Measurements from ENCODE around the gene HIVEP3. TPM values are rescaled to one million over a fixed set of nuclear protein-coding genes. Genes with fewer than 3 reads are reported as not detected.

The HIVEP3 gene
- polyA plus RNA-seq, 4 donors, result 0.67 to 3.8 (median 1.8) TPM

DNA sequence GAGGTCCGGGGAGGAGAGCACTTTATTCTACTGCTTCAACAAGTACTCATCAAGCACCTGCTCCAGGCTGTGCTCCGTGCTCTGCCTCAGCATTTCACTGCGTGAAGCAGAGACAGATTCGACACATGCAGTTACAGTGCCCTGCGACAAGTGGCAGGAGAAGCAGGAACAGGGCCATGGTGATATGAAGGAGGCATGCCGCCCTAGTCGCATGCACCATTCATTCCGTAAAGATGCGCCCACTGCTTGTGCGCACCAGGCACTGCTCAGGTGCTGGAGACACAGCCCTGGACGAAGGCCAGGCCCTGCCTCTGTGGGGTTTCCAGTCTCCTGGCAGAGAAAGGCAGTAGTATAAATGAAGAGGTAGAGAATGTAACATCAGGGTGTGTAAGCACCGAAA is 206.6 kb downstream of the HIVEP3 start:
- H3K9me3 ChIP-seq (ENCODE audit: control insufficient read depth in 2 of 2, insufficient read depth in 1 of 2, low read depth in 1 of 2, low read length in 1 of 2), result no peaks in the 10 kb centered on the region
- 92 to 95% (median 94%) methylated on average over 12 of the region's 12 CpGs for WGBS, 3 donors
- H3K27me3 ChIP-seq (ENCODE audit: control insufficient read depth in 3 of 3, insufficient read depth in 3 of 3, low read length in 3 of 3), result peaks cover 0 to 2% (median 0%) of the 10 kb centered on the region in 3 donors
- no peak for DNase-seq
- no peaks in the 10 kb centered on the region for H3K36me3 ChIP-seq (ENCODE audit: control insufficient read depth in 3 of 3, insufficient read depth in 2 of 3, low read depth in 1 of 3, low read length in 3 of 3)
- no peaks in the 10 kb centered on the region for H3K4me1 ChIP-seq (ENCODE audit: control insufficient read depth in 3 of 3, insufficient read depth in 2 of 3, low read depth in 1 of 3, low read length in 2 of 3)
- no peak overlapping the region for H3K27ac ChIP-seq (ENCODE audit: low read depth in 1 of 3, low read length in 2 of 3)
- no peak overlapping the region for H3K4me3 ChIP-seq (ENCODE audit: low read depth in 1 of 3, low read length in 3 of 3)
- no peak for FAIRE-seq

DNA sequence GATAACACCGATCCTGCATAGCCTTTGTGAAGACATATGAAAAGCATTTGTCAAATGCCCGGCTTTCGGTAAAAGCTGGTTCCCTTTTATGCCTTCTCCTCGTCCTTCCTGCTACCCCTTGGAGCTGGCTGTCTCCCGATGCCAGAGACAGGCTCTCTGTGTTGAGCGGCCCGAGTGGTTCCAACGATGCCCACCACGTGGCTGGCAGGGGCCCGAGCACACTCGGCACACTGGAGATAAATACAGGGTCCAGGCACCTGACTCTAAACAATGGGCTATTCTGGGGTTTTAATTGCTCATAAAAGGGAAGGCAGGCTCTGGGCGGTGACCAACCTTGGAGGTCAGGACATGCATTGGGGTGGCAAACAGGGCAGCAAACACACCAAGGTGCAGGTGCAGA is 207.1 kb downstream of the HIVEP3 start:
- no peak for FAIRE-seq
- no peaks in the 10 kb centered on the region for H3K36me3 ChIP-seq (ENCODE audit: control insufficient read depth in 3 of 3, insufficient read depth in 2 of 3, low read depth in 1 of 3, low read length in 3 of 3)
- H3K9me3 ChIP-seq (ENCODE audit: control insufficient read depth in 2 of 2, insufficient read depth in 1 of 2, low read depth in 1 of 2, low read length in 1 of 2), result no peaks in the 10 kb centered on the region
- 69 to 92% (median 82%) methylated on average over 12 of the region's 12 CpGs for WGBS, 3 donors
- no peak overlapping the region for H3K4me3 ChIP-seq (ENCODE audit: low read depth in 1 of 3, low read length in 3 of 3)
- H3K4me1 ChIP-seq (ENCODE audit: control insufficient read depth in 3 of 3, insufficient read depth in 2 of 3, low read depth in 1 of 3, low read length in 2 of 3), result no peaks in the 10 kb centered on the region
- peaks cover 0 to 2% (median 0%) of the 10 kb centered on the region in 3 donors for H3K27me3 ChIP-seq (ENCODE audit: control insufficient read depth in 3 of 3, insufficient read depth in 3 of 3, low read length in 3 of 3)
- DNase-seq, result no peak
- H3K27ac ChIP-seq (ENCODE audit: low read depth in 1 of 3, low read length in 2 of 3), result no peak overlapping the region

DNA sequence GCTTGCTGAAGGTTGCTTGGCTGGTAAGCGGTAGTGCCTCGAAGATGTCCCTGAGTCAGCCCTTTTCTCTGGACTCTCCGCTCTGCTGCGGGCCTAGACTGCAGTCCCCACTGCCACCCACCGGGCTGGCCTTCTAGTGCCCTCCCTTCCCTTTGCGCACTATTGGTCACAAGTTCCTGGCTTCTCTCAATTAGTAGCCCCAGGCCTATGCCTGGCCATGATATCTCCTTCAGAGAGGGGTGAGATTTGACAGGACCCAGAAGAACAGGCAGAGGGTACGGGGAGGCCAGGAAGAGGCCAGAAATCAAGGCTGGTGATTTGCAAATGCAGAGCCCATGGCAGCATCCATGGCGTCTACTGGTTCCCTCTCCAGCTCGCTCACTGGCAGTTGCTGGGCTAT is 207.7 kb downstream of the HIVEP3 start:
- DNase-seq (no peak), FAIRE-seq (no peak)
- Histone ChIP-seq H3K9me3 (ENCODE audit: control insufficient read depth in 2 of 2, insufficient read depth in 1 of 2, low read depth in 1 of 2, low read length in 1 of 2) (no peaks in the 10 kb centered on the region), H3K4me1 (ENCODE audit: control insufficient read depth in 3 of 3, insufficient read depth in 2 of 3, low read depth in 1 of 3, low read length in 2 of 3) (no peaks in the 10 kb centered on the region), H3K27me3 (ENCODE audit: control insufficient read depth in 3 of 3, insufficient read depth in 3 of 3, low read length in 3 of 3) (peaks cover 0 to 2% (median 0%) of the 10 kb centered on the region in 3 donors), H3K27ac (ENCODE audit: low read depth in 1 of 3, low read length in 2 of 3) (no peak overlapping the region), H3K36me3 (ENCODE audit: control insufficient read depth in 3 of 3, insufficient read depth in 2 of 3, low read depth in 1 of 3, low read length in 3 of 3) (no peaks in the 10 kb centered on the region), H3K4me3 (ENCODE audit: low read depth in 1 of 3, low read length in 3 of 3) (no peak overlapping the region)
- 84 to 94% (median 93%) methylated on average over 8 to 9 of the region's 9 CpGs for WGBS, 3 donors

DNA sequence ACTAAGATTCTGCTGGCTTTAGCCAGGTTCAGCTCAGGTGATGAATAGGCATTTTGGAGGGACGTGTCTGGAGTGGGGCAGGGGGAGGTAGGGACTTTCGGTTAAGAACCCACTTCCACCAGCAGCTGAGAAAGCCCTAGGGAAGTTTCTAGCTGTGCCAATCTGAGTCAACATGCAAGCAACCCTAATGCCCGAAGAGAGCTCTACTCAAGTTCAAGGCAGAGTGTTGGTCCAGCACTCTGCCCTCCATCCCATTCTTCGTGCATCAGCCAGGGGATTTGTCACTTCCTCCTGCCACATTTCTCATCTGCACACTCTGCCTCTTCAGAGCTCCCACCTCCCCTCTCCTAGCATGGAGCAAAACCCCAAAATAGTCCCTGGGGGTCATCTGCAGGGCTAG is 208.8 kb downstream of the HIVEP3 start:
- WGBS, 3 donors, result 59 to 76% (median 70%) methylated on average over 4 of the region's 4 CpGs
- Histone ChIP-seq H3K27me3 (ENCODE audit: control insufficient read depth in 3 of 3, insufficient read depth in 3 of 3, low read length in 3 of 3) (peaks cover 0 to 2% (median 0%) of the 10 kb centered on the region in 3 donors), H3K4me1 (ENCODE audit: control insufficient read depth in 3 of 3, insufficient read depth in 2 of 3, low read depth in 1 of 3, low read length in 2 of 3) (no peaks in the 10 kb centered on the region), H3K27ac (ENCODE audit: low read depth in 1 of 3, low read length in 2 of 3) (no peak overlapping the region), H3K9me3 (ENCODE audit: control insufficient read depth in 2 of 2, insufficient read depth in 1 of 2, low read depth in 1 of 2, low read length in 1 of 2) (no peaks in the 10 kb centered on the region), H3K4me3 (ENCODE audit: low read depth in 1 of 3, low read length in 3 of 3) (no peak overlapping the region), H3K36me3 (ENCODE audit: control insufficient read depth in 3 of 3, insufficient read depth in 2 of 3, low read depth in 1 of 3, low read length in 3 of 3) (no peaks in the 10 kb centered on the region)
- FAIRE-seq (no peak), DNase-seq (no peak)

DNA sequence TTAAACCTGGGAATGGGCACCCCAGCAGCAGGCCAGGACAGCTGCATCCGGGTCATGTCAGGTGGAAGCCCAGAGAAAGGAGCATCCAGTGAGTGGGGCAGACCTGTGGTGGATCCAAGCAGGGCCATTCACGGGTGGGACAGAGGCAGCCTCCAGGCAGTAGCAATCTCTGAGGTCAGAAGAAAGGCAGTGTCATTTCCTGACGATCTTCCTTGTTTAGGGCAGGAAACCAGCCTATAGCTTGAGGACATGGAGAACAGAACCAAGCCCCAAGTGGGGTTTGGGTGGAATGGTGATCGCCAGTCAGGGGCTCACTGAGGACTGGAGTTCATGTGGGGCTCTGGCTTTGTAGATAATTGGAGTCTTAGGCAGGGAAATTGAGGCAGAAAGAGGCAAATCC is 209.4 kb downstream of the HIVEP3 start:
- peaks cover 0 to 2% (median 0%) of the 10 kb centered on the region in 3 donors for H3K27me3 ChIP-seq (ENCODE audit: control insufficient read depth in 3 of 3, insufficient read depth in 3 of 3, low read length in 3 of 3)
- 75 to 85% (median 83%) methylated on average over 4 of the region's 4 CpGs for WGBS, 3 donors
- no peak for FAIRE-seq

DNA sequence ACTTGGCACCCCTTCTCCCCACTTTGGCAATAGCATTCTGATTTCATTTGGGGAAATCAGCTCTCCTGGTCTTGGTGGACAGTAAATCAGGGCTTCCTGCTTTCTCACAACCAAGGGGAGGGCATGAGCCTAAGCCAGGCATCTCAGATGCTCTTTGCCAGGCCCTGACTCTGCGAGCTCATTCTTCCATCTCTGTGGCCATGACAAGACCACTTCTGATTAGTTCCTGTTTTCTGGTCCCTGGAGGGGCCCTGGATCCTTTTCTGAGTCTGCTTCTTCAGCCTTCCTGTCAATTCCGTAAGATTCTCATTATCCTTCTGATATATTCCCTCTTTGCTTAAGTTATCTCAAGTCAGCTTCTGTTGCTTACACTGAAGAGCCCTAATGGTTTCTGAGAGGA is 210.4 kb downstream of the HIVEP3 start:
- Histone ChIP-seq H3K36me3 (ENCODE audit: control insufficient read depth in 3 of 3, insufficient read depth in 2 of 3, low read depth in 1 of 3, low read length in 3 of 3) (no peaks in the 10 kb centered on the region), H3K27me3 (ENCODE audit: control insufficient read depth in 3 of 3, insufficient read depth in 3 of 3, low read length in 3 of 3) (peaks cover 0 to 2% (median 0%) of the 10 kb centered on the region in 3 donors), H3K27ac (ENCODE audit: low read depth in 1 of 3, low read length in 2 of 3) (no peak overlapping the region), H3K4me1 (ENCODE audit: control insufficient read depth in 3 of 3, insufficient read depth in 2 of 3, low read depth in 1 of 3, low read length in 2 of 3) (no peaks in the 10 kb centered on the region), H3K9me3 (ENCODE audit: control insufficient read depth in 2 of 2, insufficient read depth in 1 of 2, low read depth in 1 of 2, low read length in 1 of 2) (no peaks in the 10 kb centered on the region), H3K4me3 (ENCODE audit: low read depth in 1 of 3, low read length in 3 of 3) (no peak overlapping the region)
- FAIRE-seq (no peak), DNase-seq (no peak)
- WGBS, 3 donors, result 79 to 87% (median 80%) methylated on average over 2 of the region's 2 CpGs

More for the DNA sequence above, 209.4 kb downstream of the HIVEP3 start:
- DNase-seq, result no peak
- Histone ChIP-seq H3K4me1 (ENCODE audit: control insufficient read depth in 3 of 3, insufficient read depth in 2 of 3, low read depth in 1 of 3, low read length in 2 of 3) (no peaks in the 10 kb centered on the region), H3K9me3 (ENCODE audit: control insufficient read depth in 2 of 2, insufficient read depth in 1 of 2, low read depth in 1 of 2, low read length in 1 of 2) (no peaks in the 10 kb centered on the region), H3K27ac (ENCODE audit: low read depth in 1 of 3, low read length in 2 of 3) (no peak overlapping the region), H3K36me3 (ENCODE audit: control insufficient read depth in 3 of 3, insufficient read depth in 2 of 3, low read depth in 1 of 3, low read length in 3 of 3) (no peaks in the 10 kb centered on the region), H3K4me3 (ENCODE audit: low read depth in 1 of 3, low read length in 3 of 3) (no peak overlapping the region)

DNA sequence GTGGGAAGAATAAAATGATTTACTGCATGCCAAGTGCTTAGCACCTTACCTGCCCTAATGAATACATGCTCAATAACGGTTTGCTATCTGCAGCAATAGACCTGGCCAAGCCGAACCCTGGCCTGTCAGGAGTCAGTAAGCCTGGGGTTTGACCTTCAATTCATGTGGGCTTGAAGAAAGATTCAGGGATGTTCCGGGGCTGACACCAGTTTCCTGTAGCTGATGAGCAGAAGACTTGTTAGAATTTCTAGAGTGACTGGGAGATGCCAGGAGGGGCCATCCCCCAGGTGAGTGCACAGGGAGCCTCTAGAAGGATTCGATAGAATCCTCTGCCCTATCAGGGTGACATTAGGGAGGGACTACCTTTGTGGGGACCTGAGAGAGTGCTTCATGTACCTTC is 210.9 kb downstream of the HIVEP3 start:
- no peak overlapping the region for H3K27ac ChIP-seq (ENCODE audit: low read depth in 1 of 3, low read length in 2 of 3)
- H3K4me3 ChIP-seq (ENCODE audit: low read depth in 1 of 3, low read length in 3 of 3), result no peak overlapping the region
- peaks cover 0 to 2% (median 0%) of the 10 kb centered on the region in 3 donors for H3K27me3 ChIP-seq (ENCODE audit: control insufficient read depth in 3 of 3, insufficient read depth in 3 of 3, low read length in 3 of 3)
- no peaks in the 10 kb centered on the region for H3K9me3 ChIP-seq (ENCODE audit: control insufficient read depth in 2 of 2, insufficient read depth in 1 of 2, low read depth in 1 of 2, low read length in 1 of 2)
- no peaks in the 10 kb centered on the region for H3K36me3 ChIP-seq (ENCODE audit: control insufficient read depth in 3 of 3, insufficient read depth in 2 of 3, low read depth in 1 of 3, low read length in 3 of 3)
- no peaks in the 10 kb centered on the region for H3K4me1 ChIP-seq (ENCODE audit: control insufficient read depth in 3 of 3, insufficient read depth in 2 of 3, low read depth in 1 of 3, low read length in 2 of 3)
- no peak for DNase-seq
- 69 to 87% (median 72%) methylated on average over 4 of the region's 4 CpGs for WGBS, 3 donors
- FAIRE-seq, result no peak

DNA sequence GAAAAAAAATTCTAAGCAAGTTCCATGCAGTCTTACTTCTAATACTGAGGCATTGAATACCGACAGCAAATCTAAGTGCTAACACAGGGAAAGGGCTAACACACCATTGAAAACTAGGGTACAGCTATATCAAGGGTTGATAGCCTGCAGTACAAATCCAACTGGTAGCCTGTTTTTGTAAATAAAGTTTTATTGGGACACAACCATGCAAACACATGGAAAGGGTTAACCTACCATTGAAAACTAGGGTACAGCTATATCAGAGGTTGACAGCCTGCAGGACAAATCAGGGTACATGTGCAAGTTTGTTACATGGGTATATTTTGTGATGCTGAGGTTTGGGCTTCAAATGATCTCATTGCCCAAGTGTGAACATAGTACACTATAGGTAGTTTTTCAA is 212.9 kb downstream of the HIVEP3 start:
- DNase-seq (no peak), FAIRE-seq (no peak)
- Histone ChIP-seq H3K4me1 (ENCODE audit: control insufficient read depth in 3 of 3, insufficient read depth in 2 of 3, low read depth in 1 of 3, low read length in 2 of 3) (no peaks in the 10 kb centered on the region), H3K27me3 (ENCODE audit: control insufficient read depth in 3 of 3, insufficient read depth in 3 of 3, low read length in 3 of 3) (peaks cover 0 to 2% (median 0%) of the 10 kb centered on the region in 3 donors), H3K27ac (ENCODE audit: low read depth in 1 of 3, low read length in 2 of 3) (no peak overlapping the region), H3K9me3 (ENCODE audit: control insufficient read depth in 2 of 2, insufficient read depth in 1 of 2, low read depth in 1 of 2, low read length in 1 of 2) (no peaks in the 10 kb centered on the region), H3K4me3 (ENCODE audit: low read depth in 1 of 3, low read length in 3 of 3) (no peak overlapping the region), H3K36me3 (ENCODE audit: control insufficient read depth in 3 of 3, insufficient read depth in 2 of 3, low read depth in 1 of 3, low read length in 3 of 3) (no peaks in the 10 kb centered on the region)
- 88 to 99% (median 91%) methylated on average over 1 of the region's 1 CpG for WGBS, 3 donors

DNA sequence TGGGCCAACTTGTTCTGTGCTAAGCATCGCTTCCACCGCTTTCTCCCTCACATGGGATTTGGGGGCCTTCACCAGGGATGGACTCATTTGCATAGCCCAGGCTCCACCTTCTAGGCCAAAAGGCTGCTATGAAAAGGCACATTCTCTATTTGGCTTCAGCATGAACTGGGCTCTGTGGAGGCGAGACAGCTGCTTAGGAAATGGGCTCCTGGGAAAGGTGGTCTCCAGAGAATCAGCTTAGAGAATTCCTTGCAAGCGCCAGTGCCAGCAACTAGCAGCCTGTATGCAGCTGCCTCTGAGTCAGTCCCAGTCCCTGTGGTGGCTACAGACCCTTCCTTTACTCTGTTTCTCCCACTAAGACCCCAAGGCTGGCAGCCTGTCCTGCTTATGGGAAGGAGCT is 214.5 kb downstream of the HIVEP3 start:
- Histone ChIP-seq H3K27ac (ENCODE audit: low read depth in 1 of 3, low read length in 2 of 3) (no peak overlapping the region), H3K4me1 (ENCODE audit: control insufficient read depth in 3 of 3, insufficient read depth in 2 of 3, low read depth in 1 of 3, low read length in 2 of 3) (no peaks in the 10 kb centered on the region), H3K36me3 (ENCODE audit: control insufficient read depth in 3 of 3, insufficient read depth in 2 of 3, low read depth in 1 of 3, low read length in 3 of 3) (no peaks in the 10 kb centered on the region), H3K4me3 (ENCODE audit: low read depth in 1 of 3, low read length in 3 of 3) (no peak overlapping the region), H3K27me3 (ENCODE audit: control insufficient read depth in 3 of 3, insufficient read depth in 3 of 3, low read length in 3 of 3) (peaks cover 0 to 2% (median 0%) of the 10 kb centered on the region in 3 donors), H3K9me3 (ENCODE audit: control insufficient read depth in 2 of 2, insufficient read depth in 1 of 2, low read depth in 1 of 2, low read length in 1 of 2) (no peaks in the 10 kb centered on the region)
- DNase-seq (no peak), FAIRE-seq (no peak)
- 94 to 96% (median 96%) methylated on average over 4 of the region's 4 CpGs for WGBS, 3 donors

Measured in small intestine (tissue), 7 donors.